Panc1 (cell line): ENCODE data around the gene RNF114. TPM values are rescaled to one million over a fixed set of nuclear protein-coding genes. Genes with fewer than 3 reads are reported as not detected.

ENCODE experiments used
- ATAC-seq: fragments of 200-7000 bp; cut with Tn5 transposase; 2 replicates; pipeline ENCODE4 v1.9.1; 2020; ENCODE audit warnings: mild to moderate bottlenecking, moderate library complexity
- BruUV-seq: library from RNA; stranded (reverse); fragments of 400-500 nt; replicated peaks from 2 replicates; lab custom pipeline; 2021; lab: Mats Ljungman, UMichigan
- CTCF ChIA-PET: fragments of 300-600 bp; sonication (Branson Sonifier 250); formaldehyde crosslinking; loops from one replicate; lab custom pipeline; 2022; ENCODE audit warnings: antibody characterized with exemption; lab: Charles Lee
- POLR2A ChIA-PET: fragments of 300-600 bp; sonication (Branson Sonifier 250); formaldehyde crosslinking; loops from one replicate; lab custom pipeline; 2022; ENCODE audit warnings: antibody characterized with exemption; lab: Charles Lee
- DNase-seq: peaks from one replicate; pipeline ENCODE4 v3.0.0-alpha.2; 2010; ENCODE audit warnings: low read depth, low spot score
- H3K27ac ChIP-seq: 2 replicates; pipeline ENCODE4 v1.5.1; 2011; ENCODE audit warnings: mild to moderate bottlenecking, low read length, inconsistent platforms
- H3K27me3 ChIP-seq: fragments of 200-500 bp; sonication (Bioruptor generic); 2 replicates; pipeline ENCODE4 v1.6.0; 2014; ENCODE audit warnings: low read length, inconsistent platforms; ENCODE audit not compliant: control insufficient read depth, insufficient read depth
- H3K36me3 ChIP-seq: fragments of 200-500 bp; sonication (Bioruptor generic); 2 replicates; pipeline ENCODE4 v1.5.1; 2014; ENCODE audit warnings: inconsistent platforms, mild to moderate bottlenecking, low read length, moderate library complexity; ENCODE audit not compliant: control insufficient read depth, insufficient read depth
- H3K4me1 ChIP-seq: 2 replicates; pipeline ENCODE4 v1.5.1; 2011; ENCODE audit warnings: inconsistent platforms, mild to moderate bottlenecking, low read length, moderate library complexity; ENCODE audit not compliant: control insufficient read depth, insufficient read depth
- H3K4me3 ChIP-seq, 2 experiments: 2 replicates each; pipeline ENCODE4 v1.5.1; 2011 to 2012; ENCODE audit warnings: low read depth in 2 of 2, low read length in 2 of 2, mild to moderate bottlenecking in 2 of 2, inconsistent platforms in 1 of 2, moderate library complexity in 1 of 2
- H3K9me3 ChIP-seq: fragments of 200-500 bp; sonication (Bioruptor generic); 2 replicates; pipeline ENCODE4 v1.5.1; 2014; ENCODE audit warnings: low read depth, mild to moderate bottlenecking, inconsistent platforms, low read length, moderate library complexity; ENCODE audit not compliant: control insufficient read depth, insufficient read depth
- POLR2AphosphoS5 ChIP-seq: IDR thresholded peaks from 2 replicates; pipeline ENCODE4 v1.6.1; 2012; ENCODE audit warnings: mild to moderate bottlenecking, low read depth, low read length, moderate library complexity
- SIN3A ChIP-seq: IDR thresholded peaks from 2 replicates; pipeline ENCODE4 v1.6.1; 2012; ENCODE audit warnings: low read depth, mild to moderate bottlenecking, low read length, moderate library complexity, borderline replicate concordance; ENCODE audit not compliant: insufficient read depth
- TCF7L2 ChIP-seq: IDR thresholded peaks from 2 replicates; pipeline ENCODE4 v1.6.1; 2011; ENCODE audit warnings: mild to moderate bottlenecking, low read depth, low read length, inconsistent platforms
- in situ Hi-C: cut with HindIII; loops from 2 replicates; pipeline ENCODE4 v1.10.0; 2016; ENCODE audit warnings: low sequenced_read_pairs, low pct_unique_long_range_greater_than_20kb
- intact Hi-C: fragments of 100-400 bp; cut with micrococcal nuclease; formaldehyde crosslinking; loops from one replicate; pipeline ENCODE4 v1.10.0; 2022; ENCODE audit not compliant: unreplicated experiment
- total RNA-seq: library from RNA; stranded (reverse); gene quantifications from one replicate; pipeline ENCODE4 v1.2.1, GENCODE V29; 2021; ENCODE audit not compliant: unreplicated experiment
- TF ChIP-seq, protein P1 (sequence below): fragments of 450-650 bp; IDR thresholded peaks from 2 replicates; pipeline ENCODE4 v1.5.1; 2017; ENCODE audit warnings: mild to moderate bottlenecking
- TF ChIP-seq, protein P2 (sequence below), 2 experiments: IDR thresholded peaks; 2 replicates each; pipeline ENCODE4 v1.6.1; 2011 to 2012; ENCODE audit warnings: low read depth in 2 of 2, control low read depth in 1 of 2, low read length in 1 of 2, mild to moderate bottlenecking in 1 of 2, moderate library complexity in 1 of 2; ENCODE audit not compliant: insufficient read depth in 1 of 2

Gene RNF114
- total RNA-seq, 1 experiment from 2014 or later, result 70.0 TPM

DNA sequence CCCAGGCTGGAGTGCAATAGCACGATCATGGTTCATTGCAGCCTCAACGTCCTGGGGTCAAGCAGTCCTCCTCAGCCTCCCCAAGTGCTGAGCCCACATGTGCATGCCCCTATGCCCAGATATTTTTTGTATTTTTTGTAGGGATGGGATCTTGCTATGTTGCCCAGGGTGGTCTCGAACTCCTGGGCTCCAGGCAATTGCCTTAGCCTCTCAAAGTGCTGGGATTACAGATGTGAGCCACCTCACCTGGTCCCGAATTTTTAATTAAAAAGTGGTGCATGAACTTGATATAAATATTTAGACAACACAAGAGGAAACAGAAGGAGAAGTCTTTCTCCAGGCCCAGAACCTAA, 7.1 kb upstream of the RNF114 start:
- intact Hi-C loops (no loop called here), in situ Hi-C loops (no loop called here)
- BruUV-seq, result no TSS peak

DNA sequence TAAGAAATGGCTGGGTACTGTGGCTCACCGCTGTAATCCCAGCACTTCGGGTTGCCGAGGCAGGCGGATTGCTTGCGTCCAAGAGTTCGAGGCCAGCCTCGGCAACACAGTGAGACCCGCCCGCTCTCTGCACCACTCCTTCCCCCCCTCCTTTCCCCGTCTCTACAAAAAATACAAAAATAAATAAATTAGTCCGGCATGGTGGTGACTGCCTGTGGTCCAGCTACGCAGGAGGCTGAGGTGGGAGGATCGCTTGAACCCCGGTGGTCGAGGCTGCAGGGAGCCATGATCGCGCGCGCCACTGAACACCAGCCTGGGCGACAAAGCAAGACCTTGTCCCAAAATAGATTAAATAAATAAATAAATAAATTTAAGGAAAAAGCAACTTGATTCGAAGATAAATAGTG, 448 bp upstream of the RNF114 start:
- intact Hi-C loops, result no loop called here
- CTCF ChIA-PET, result interaction anchor here (2.1 kb wide), 1 partner anchor 136 kb away, joined by 7 read pairs; no protein-coding TSS in a partner anchor
- ATAC-seq (peak; percentile 67), DNase-seq (no peak)
- no peaks in the 10 kb centered on the region for H3K9me3 ChIP-seq
- POLR2A ChIA-PET, result interaction anchor here (0.8 kb wide), 1 partner anchor 19 kb away, joined by 12 read pairs; no protein-coding TSS in a partner anchor
- peaks cover 5% of the 10 kb centered on the region; the same call in 1 of the 2 replicates for H3K36me3 ChIP-seq
- BruUV-seq, result no TSS peak
- H3K27ac ChIP-seq, result peak overlapping the region; percentile 78
- no peaks in the 10 kb centered on the region for H3K27me3 ChIP-seq
- peaks cover 16% of the 10 kb centered on the region for H3K4me1 ChIP-seq
- peak overlapping the region; percentile 97 to 98 for H3K4me3 ChIP-seq
- TF ChIP-seq, protein P1, sequence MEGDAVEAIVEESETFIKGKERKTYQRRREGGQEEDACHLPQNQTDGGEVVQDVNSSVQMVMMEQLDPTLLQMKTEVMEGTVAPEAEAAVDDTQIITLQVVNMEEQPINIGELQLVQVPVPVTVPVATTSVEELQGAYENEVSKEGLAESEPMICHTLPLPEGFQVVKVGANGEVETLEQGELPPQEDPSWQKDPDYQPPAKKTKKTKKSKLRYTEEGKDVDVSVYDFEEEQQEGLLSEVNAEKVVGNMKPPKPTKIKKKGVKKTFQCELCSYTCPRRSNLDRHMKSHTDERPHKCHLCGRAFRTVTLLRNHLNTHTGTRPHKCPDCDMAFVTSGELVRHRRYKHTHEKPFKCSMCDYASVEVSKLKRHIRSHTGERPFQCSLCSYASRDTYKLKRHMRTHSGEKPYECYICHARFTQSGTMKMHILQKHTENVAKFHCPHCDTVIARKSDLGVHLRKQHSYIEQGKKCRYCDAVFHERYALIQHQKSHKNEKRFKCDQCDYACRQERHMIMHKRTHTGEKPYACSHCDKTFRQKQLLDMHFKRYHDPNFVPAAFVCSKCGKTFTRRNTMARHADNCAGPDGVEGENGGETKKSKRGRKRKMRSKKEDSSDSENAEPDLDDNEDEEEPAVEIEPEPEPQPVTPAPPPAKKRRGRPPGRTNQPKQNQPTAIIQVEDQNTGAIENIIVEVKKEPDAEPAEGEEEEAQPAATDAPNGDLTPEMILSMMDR, result no peak
- TF ChIP-seq POLR2AphosphoS5 (no peak), TCF7L2 (no peak), SIN3A (no peak)
- TF ChIP-seq, protein P2, sequence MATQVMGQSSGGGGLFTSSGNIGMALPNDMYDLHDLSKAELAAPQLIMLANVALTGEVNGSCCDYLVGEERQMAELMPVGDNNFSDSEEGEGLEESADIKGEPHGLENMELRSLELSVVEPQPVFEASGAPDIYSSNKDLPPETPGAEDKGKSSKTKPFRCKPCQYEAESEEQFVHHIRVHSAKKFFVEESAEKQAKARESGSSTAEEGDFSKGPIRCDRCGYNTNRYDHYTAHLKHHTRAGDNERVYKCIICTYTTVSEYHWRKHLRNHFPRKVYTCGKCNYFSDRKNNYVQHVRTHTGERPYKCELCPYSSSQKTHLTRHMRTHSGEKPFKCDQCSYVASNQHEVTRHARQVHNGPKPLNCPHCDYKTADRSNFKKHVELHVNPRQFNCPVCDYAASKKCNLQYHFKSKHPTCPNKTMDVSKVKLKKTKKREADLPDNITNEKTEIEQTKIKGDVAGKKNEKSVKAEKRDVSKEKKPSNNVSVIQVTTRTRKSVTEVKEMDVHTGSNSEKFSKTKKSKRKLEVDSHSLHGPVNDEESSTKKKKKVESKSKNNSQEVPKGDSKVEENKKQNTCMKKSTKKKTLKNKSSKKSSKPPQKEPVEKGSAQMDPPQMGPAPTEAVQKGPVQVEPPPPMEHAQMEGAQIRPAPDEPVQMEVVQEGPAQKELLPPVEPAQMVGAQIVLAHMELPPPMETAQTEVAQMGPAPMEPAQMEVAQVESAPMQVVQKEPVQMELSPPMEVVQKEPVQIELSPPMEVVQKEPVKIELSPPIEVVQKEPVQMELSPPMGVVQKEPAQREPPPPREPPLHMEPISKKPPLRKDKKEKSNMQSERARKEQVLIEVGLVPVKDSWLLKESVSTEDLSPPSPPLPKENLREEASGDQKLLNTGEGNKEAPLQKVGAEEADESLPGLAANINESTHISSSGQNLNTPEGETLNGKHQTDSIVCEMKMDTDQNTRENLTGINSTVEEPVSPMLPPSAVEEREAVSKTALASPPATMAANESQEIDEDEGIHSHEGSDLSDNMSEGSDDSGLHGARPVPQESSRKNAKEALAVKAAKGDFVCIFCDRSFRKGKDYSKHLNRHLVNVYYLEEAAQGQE (IDR thresholded peaks at IDR 0.05; ENCODE audit: insufficient read depth in 1 of 2, low read depth in 2 of 2, low read length in 1 of 2), result no peak
- in situ Hi-C loops, result no loop called here

More for the DNA sequence above, 7.1 kb upstream of the RNF114 start:
- Histone ChIP-seq H3K4me3 (no peak overlapping the region), H3K4me1 (no peaks in the 10 kb centered on the region), H3K27ac (no peak overlapping the region), H3K27me3 (no peaks in the 10 kb centered on the region), H3K9me3 (no peaks in the 10 kb centered on the region), H3K36me3 (no peaks in the 10 kb centered on the region)
- ATAC-seq (no peak), DNase-seq (no peak)
- TF ChIP-seq SIN3A, result no peak
- TF ChIP-seq, protein P2 (IDR thresholded peaks at IDR 0.05; ENCODE audit: insufficient read depth in 1 of 2, low read depth in 2 of 2, low read length in 1 of 2), result no peak
- TF ChIP-seq POLR2AphosphoS5, result no peak
- TF ChIP-seq, protein P1, result no peak
- TF ChIP-seq TCF7L2, result no peak
- POLR2A ChIA-PET, result interaction anchor here (0.6 kb wide), 1 partner anchor 13 kb away, joined by 10 read pairs; no protein-coding TSS in a partner anchor
- CTCF ChIA-PET, result no interaction called here
